ENCODE measurements around the gene ZNF304.

DNA sequence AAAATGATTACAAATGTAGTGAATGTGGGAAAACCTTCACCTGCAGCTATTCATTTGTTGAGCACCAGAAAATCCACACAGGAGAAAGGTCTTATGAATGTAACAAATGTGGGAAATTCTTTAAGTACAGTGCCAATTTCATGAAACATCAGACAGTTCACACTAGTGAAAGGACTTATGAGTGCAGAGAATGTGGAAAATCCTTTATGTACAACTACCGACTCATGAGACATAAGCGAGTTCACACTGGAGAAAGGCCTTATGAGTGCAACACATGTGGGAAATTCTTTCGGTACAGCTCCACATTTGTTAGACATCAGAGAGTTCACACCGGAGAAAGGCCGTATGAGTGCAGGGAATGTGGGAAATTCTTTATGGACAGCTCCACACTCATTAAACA lies 47.8 kb downstream of the ZNF304 start:
- no peak for TF ChIP-seq YY1 (IDR thresholded peaks at IDR 0.05; ENCODE audit: insufficient read depth, insufficient read length)
- no peak for TF ChIP-seq SUZ12 (IDR thresholded peaks at IDR 0.05; ENCODE audit: extremely low read depth, insufficient read depth, insufficient read length)
- no peak for TF ChIP-seq ZNF274 (IDR thresholded peaks at IDR 0.05; ENCODE audit: low read depth, low read length)
